ENCODE measurements around the gene CLRN2. TPM values are rescaled to one million over a fixed set of nuclear protein-coding genes. Genes with fewer than 3 reads are reported as not detected.

The CLRN2 gene
- total RNA-seq, 1 experiment from 2014 or later: not detected

DNA sequence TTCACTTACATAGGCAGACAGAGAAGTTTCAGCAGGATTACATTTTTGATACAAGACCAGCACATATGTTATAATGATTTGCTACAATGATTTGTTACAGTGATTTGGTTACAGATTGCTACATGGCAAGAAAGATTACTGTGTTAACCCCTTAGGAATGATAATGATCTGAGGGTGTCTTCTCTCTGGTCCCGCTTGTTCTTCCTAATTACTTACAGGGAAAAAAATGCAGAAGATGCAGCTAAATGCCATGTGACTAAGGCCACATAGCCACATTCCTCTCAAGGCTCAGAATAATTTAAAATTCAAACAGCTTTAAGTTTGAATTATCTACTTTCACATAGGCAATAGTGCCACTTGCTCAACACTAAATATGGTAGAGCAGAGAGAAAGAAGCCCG is 52.3 kb downstream of the CLRN2 start:
- no peak overlapping the region for H3K56ac ChIP-seq (ENCODE audit: insufficient read length, low read depth, low read length)
- H3K4ac ChIP-seq (ENCODE audit: low read depth, low read length): no peak overlapping the region
- no peaks in the 10 kb centered on the region for H3K9me3 Mint-ChIP-seq
- no peak overlapping the region for H3K4me2 ChIP-seq (ENCODE audit: insufficient read depth, insufficient read length, low read length)
- no peaks in the 10 kb centered on the region for H3K23me2 ChIP-seq (ENCODE audit: insufficient read length, low read depth, low read length, poor library complexity, severe bottlenecking)
- H3K27ac ChIP-seq (ENCODE audit: insufficient read length, low read depth, low read length): no peak overlapping the region
- no CpG with 5 or more reads among the region's 2 CpGs for WGBS (ENCODE audit: extremely low coverage, insufficient read length, low lambda C conversion rate)
- H3K27me3 ChIP-seq (ENCODE audit: insufficient read depth, low read length): no peaks in the 10 kb centered on the region
- no peaks in the 10 kb centered on the region for H3K9me3 ChIP-seq (ENCODE audit: control insufficient read depth, low read depth, low read length)
- H3K4me1 ChIP-seq (ENCODE audit: insufficient read depth, low read length): no peaks in the 10 kb centered on the region
- TF ChIP-seq, protein P1, sequence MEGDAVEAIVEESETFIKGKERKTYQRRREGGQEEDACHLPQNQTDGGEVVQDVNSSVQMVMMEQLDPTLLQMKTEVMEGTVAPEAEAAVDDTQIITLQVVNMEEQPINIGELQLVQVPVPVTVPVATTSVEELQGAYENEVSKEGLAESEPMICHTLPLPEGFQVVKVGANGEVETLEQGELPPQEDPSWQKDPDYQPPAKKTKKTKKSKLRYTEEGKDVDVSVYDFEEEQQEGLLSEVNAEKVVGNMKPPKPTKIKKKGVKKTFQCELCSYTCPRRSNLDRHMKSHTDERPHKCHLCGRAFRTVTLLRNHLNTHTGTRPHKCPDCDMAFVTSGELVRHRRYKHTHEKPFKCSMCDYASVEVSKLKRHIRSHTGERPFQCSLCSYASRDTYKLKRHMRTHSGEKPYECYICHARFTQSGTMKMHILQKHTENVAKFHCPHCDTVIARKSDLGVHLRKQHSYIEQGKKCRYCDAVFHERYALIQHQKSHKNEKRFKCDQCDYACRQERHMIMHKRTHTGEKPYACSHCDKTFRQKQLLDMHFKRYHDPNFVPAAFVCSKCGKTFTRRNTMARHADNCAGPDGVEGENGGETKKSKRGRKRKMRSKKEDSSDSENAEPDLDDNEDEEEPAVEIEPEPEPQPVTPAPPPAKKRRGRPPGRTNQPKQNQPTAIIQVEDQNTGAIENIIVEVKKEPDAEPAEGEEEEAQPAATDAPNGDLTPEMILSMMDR (conservative IDR thresholded peaks at IDR 0.05): no peak
- no peak for DNase-seq
- no peak overlapping the region for H2BK12ac ChIP-seq (ENCODE audit: insufficient read length, low read depth, low read length)
- 0 out of 4 replicates have a peak, but pooled peaks cover 0 to 4% of the 10 kb centered on the region in 2 experiments for H3K4me1 Mint-ChIP-seq
- no peak overlapping the region for H3K27ac Mint-ChIP-seq
- H2BK20ac ChIP-seq (ENCODE audit: low read depth, low read length, poor library complexity, severe bottlenecking): no peak overlapping the region
- no peak overlapping the region for H3K14ac ChIP-seq (ENCODE audit: insufficient read depth, low read length)
- H3K9ac ChIP-seq (ENCODE audit: extremely low read depth, insufficient read length, low read length): no peak overlapping the region
- H3K79me2 ChIP-seq (ENCODE audit: insufficient read depth, low read length): no peaks in the 10 kb centered on the region
- peaks cover 4% of the 10 kb centered on the region for H3K27me3 Mint-ChIP-seq (ENCODE audit: low read depth)
- H2AK5ac ChIP-seq (ENCODE audit: insufficient read length, low read length): no peak overlapping the region
- no peak overlapping the region for H4K91ac ChIP-seq (ENCODE audit: insufficient read length, low read depth, low read length)
- no peaks in the 10 kb centered on the region for H4K20me1 ChIP-seq (ENCODE audit: control insufficient read depth, insufficient read depth, insufficient read length)
- no peak overlapping the region for H3K23ac ChIP-seq (ENCODE audit: insufficient read length, low read depth, low read length)
- H3K36me3 Mint-ChIP-seq (ENCODE audit: insufficient read depth in 1 of 3, low read depth in 3 of 3): no peaks in the 10 kb centered on the region
- H4K8ac ChIP-seq (replicated peaks; ENCODE audit: insufficient read length, low read depth, low read length): no peak overlapping the region
- H3K4me3 Mint-ChIP-seq: no peak overlapping the region
- H2AFZ ChIP-seq (ENCODE audit: low read length): no peak overlapping the region
- H3K18ac ChIP-seq (ENCODE audit: insufficient read length, low read depth, low read length): no peak overlapping the region
- no peaks in the 10 kb centered on the region for H3K79me1 ChIP-seq (ENCODE audit: insufficient read depth, low read depth, low read length, poor library complexity, severe bottlenecking)
- H3T11ph ChIP-seq (ENCODE audit: low read length): no peak overlapping the region
- H2BK120ac ChIP-seq (ENCODE audit: low read depth, low read length, poor library complexity, severe bottlenecking): no peak overlapping the region
- H2BK5ac ChIP-seq (ENCODE audit: insufficient read length, low read length): no peak overlapping the region
- H2BK15ac ChIP-seq (ENCODE audit: low read depth, low read length): no peak overlapping the region
- H4K5ac ChIP-seq (ENCODE audit: insufficient read length, low read depth, low read length): no peak overlapping the region

Measured in H9 (cell line).